Amniotic stem cell (primary cell): Measurements from ENCODE around the gene SLC25A29.

ENCODE experiments used
- DNase-seq: peaks from one replicate; lab custom pipeline; 2025; lab: John Stamatoyannopoulos, UW

Gene SLC25A29

DNA sequence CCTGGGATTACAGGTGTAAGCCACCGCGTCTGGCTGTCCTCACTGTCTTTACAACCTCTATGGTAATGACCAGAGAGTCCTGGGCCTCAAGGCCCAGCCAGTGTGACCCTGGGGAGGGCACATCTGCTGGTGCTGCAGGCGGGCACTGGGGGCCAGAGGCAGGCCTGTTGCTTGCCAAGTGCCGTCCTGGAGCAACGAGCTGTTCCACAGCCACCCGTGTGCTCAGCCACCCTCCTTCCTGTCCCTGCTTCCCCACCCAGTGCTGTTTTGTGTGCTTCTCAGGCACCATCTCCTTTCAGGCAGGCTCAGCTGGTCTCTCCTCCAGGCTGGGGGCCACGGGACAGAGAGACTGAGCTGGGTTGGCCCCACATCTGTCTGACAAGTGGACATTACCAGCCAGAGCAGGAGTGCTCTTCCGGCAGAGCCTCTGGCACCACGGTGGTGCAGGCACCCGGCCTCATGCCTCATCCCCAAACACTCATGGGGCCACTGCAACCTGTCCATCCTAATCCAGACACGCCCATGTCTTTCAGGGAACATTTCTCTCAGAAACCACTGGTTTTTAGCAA is 25.9 kb upstream of the SLC25A29 start:
- no peak for DNase-seq

DNA sequence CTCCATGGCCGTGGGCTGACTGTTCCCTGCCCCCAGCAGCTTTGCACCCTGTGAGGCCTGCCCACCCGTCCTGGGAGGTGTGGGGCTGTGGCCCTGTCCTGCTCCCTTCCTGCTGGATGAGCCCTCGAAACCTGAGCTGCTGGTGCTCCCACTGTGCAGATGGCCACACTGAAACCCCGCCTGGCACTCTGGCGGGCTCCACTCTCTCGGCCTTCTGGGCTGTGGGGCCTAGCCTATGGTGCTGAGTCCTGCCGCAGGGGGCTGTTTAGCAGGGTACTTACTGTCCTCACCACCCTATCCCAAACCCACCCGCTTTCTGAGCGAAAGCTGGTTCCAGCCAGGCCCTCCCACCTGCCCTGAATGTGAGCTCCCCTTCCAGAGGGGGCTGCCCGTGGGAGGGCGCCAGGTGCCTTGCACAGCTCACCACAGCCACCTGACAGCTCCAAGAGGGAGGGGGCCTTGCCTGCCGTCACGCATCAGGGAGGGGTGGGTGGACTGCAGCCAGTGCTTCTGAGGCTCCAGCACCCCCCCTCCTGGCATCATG is 24.2 kb upstream of the SLC25A29 start:
- DNase-seq = no peak

DNA sequence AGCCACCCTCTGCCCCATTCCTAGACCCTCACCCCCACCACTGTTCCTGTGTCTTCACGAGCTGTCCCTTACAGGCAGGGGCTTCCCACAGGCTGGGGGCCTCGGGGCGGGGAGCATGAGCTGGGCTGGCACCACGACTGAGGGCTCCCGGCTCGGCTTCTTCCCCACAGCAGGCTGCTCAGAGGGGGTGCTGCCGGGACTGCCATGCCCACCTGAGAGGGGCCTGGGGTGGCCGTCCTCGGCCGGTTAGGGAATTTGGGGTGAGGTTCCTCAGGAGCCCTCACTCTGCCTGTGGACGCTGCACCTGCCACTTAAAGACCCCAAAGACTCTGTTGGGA is 23.7 kb upstream of the SLC25A29 start:
- DNase-seq = no peak

DNA sequence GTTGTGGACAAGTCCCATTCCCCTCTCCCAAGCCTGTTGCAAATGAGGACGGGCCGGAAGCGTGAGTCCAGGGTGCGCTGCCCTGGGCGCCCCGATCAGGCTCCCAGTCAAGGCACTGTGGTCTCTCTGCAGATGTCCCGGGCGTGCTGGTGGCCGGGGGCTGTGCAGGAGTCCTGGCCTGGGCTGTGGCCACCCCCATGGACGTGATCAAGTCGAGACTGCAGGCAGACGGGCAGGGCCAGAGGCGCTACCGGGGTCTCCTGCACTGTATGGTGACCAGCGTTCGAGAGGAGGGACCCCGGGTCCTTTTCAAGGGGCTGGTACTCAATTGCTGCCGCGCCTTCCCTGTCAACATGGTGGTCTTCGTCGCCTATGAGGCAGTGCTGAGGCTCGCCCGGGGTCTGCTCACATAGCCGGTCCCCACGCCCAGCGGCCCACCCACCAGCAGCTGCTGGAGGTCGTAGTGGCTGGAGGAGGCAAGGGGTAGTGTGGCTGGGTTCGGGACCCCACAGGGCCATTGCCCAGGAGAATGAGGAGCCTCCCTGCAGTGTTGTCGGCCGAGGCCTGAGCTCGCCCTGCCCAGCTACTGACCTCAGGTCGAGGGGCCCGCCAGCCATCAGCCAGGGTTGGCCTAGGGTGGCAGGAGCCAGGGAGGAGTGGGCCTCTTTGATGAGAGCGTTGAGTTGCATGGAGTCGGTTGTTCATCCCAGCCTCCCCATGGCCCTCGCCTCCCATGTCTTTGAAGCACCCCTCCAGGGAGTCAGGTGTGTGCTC is 23.2 kb upstream of the SLC25A29 start:
- DNase-seq = no peak

DNA sequence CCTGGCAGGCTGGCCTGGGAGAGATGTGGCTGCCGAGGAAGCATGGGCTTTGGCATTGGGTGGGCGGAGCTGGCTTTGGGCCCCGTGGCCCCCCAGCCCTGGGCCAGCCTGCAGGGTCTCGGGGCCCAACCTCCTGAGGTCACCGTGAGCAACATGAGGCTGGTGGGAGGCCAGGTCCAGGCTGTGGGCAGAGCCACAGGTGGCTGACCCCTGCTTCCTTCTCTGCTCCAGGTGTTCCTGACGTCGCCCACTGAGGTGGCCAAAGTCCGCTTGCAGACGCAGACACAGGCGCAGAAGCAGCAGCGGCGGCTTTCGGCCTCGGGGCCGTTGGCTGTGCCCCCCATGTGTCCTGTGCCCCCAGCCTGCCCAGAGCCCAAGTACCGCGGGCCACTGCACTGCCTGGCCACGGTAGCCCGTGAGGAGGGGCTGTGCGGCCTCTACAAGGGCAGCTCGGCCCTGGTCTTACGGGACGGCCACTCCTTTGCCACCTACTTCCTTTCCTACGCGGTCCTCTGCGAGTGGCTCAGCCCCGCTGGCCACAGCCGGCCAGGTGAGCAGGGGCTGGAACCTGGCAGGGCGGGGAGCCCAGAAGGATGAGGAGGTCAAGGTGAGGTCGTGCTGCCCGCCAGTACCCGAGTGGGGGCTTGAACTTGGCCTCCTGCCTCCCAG is 22.4 kb upstream of the SLC25A29 start:
- DNase-seq = no peak

DNA sequence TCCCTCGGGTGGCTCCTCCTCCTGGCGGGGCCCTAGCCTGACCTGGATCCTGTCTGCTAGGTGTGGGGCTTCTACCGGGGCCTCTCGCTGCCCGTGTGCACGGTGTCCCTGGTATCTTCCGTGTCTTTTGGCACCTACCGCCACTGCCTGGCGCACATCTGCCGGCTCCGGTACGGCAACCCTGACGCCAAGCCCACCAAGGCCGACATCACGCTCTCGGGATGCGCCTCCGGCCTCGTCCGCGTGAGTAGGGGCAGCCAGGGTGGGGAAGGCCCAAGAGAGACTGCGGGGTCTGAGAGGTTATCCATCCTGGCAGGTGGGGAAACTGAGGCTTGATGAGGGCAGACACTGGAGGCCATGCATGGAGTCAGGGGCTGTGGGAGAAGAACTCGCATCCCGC is 20.9 kb upstream of the SLC25A29 start:
- no peak for DNase-seq

DNA sequence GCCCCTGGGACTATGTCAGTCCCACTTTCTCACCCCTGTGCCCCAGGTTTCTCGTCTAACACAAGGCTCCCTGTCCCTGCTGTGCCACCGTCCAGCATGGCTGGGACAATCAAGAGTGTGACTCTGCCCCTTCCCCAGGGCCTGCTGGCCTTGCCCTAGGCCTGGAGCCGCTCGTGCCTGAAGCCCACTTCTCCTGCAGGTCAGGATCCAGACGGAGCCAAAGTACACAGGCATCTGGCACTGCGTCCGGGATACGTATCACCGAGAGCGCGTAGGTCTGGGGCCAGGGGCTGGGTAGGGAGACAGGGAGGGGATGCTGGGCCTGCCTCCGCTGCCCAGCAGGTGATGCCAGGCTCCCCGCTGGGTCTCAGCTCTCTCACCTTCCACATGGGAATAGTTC is 19.7 kb upstream of the SLC25A29 start:
- DNase-seq = no peak

DNA sequence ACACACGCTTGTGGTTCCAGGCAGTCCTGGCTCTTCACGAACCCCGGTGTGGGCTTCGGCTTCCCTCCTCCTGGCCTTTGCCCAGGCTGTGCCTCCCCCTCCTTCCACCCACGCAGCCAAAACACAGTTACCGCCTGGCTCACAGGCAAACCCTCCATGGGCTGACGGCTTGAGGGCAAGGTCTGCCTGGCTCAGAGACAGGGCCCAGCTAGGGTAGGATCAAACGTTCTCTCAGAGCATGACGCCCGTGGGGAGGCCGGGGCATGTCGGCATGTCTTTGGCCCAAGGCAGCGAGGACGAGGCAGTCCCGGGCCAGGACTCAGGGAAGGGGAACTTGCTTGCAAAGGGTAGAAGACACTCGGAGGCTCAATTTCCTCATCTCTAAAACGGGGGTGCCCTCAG is 19.0 kb upstream of the SLC25A29 start:
- no peak for DNase-seq

DNA sequence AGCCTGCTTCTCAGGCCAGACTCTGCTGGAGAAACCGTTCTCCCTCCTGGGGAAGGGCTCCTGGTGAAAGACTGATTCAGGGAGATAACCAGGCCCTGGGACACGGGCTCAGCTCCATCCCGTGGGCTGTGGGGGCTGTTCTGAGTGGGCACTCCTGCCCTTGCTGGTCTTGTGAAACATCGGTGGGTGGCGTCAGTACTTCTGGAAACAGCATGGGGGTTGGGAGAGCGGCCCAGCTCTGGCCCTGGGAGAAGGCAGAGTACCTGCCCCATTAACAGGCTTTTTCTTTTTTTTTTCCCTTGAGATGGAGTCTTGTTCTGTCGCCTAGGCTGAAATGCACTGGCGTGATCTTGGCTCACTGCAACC is 17.7 kb upstream of the SLC25A29 start:
- DNase-seq = no peak

DNA sequence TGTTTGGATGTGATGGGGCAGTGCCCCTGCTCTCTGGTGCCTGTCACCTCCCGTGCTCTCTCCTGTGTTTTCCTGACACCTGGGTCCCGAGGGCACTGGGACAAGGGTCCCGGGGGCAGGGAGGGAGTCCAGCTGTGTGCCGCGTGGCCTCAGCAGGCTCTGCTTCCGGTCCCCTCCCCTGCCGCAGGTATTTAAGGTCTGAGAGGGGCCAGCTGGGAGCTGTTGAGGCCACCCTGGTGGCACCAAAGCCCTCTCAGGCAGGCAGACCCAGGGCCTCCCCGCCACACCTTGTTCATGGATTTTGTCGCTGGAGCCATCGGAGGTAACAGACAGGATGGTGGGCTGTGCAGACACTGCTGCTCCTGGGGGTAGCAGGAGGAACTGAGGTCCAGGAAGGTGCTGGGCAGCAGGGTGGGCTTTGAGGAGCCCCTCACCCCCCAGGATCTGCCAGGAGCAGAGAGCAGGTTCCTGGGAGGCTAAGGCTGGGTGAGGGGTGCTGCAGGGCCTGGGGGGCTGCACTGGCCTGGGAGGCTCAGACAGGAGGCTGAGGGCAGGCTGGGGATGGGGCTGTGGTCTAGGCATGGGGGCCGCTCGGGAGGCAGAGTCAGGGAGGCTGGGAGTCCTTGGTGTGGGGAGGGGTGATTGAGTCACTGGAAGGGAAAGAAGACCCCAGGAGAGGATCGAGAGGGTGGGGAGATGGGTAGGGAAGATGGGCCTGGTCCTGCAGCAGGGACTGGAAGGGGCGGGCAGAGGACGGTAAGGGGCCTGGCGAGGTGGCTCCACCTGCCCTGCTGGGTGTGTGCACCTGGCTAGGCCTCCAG is 17.1 kb upstream of the SLC25A29 start, which contains the start of gene SLC25A47:
Gene SLC25A47 (plus strand): TSS at position 219 of the 821 bp plus-strand sequence. CDS start 76 bp downstream, at position 295.
- DNase-seq = no peak

DNA sequence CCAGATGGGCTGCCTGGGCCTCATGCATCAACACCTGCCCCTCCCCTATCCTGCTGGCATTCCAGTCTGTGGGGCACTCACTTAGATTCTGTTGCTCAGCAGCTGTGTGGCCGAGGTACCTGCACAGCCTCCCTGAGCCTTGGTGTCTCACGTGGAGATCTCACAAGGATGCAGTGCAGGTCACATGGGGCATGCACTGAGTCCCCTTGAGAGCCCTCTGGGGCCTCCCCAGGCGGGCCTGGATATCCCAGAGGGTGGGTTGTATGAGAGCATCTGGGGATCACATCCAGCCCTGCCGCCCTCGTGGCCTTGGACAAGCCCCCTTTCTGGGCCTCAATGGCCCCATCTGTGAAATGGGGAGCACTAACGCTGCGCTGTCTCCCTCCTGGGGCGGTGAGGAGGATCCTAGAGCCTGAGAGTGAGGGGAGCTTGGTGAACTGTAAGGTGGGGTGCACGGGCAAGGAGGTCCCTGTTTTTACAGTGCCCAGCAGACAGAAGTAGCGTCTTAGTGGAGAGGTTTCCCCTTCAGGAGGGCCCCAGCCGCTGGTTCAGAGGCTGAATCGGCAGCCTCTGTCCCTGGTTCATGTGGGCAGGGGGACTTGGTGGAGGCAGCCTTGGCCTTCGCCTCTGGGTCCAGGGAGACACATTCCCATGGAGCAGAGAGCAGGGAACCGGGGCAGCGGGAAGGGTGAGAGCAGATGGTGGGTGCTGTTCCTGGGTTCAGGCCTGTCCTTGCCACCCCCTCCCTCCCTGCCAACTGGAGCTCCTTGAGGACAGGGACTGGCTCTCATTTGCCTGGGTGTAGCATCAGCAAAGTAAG is 16.1 kb upstream of the SLC25A29 start:
- no peak for DNase-seq

DNA sequence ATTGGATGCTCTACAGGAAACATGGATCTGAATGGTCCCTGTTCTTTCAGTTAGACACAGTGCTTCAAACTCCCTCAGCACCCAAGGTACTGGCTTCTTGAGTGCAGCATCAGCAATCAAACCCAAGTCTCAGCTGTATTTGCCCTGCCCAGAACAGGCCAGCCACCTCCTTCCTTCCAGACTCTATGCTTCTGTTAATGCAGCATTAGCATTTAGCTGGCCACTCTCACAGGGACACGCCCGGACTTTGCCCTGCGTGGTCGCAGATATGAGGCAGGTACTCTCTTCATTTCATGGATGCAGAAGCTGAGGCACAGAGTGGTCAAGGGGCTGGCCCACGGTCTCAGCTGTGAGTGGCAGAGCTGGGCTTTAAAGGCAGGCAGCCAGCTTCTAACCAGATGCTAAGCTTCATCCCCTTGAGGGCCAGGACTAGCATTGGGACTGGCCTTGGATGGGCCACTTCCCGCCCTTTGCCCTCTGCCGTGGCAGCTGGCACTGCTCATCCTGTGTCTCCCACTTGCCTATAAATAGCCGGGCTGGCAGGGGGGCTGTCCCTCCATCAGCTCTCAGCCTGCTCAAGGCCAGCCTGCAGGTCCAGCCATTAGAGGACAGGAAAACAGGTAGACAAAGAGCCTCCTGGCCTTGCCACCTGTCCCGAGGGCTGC is 15.4 kb upstream of the SLC25A29 start:
- DNase-seq = no peak

DNA sequence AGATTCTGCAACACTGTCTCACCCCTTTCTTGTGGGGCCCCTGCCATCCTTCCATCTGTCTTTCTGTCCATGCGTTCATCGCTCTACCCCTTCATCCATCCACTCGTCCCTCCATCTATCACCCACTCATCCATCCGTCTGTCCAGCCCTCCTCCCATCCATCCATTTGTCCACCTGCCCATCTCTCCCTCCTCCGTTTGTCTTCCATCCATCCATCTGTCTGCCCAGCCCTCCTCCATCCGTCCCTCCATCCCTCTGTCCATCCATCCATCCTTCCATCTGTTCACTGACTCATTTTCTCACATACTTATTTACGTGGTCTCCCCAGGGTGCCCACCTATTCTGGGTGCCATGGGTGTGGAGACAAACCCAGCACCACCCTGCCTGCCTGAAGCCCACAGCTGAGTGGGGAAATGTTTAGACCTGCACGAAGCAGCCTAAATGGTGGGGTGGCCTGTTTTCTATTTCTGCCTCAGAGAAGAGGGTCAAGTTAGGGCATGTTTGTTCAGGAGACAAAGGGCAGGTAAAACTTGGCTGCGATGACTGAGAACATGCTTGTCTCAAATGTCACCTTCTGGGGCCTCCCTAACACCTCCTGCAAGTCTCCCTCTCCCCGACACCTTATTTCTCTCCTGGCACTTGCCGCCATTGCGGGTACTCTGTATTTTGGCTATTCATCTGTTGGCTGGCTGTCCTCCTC is 14.1 kb upstream of the SLC25A29 start:
- no peak for DNase-seq

DNA sequence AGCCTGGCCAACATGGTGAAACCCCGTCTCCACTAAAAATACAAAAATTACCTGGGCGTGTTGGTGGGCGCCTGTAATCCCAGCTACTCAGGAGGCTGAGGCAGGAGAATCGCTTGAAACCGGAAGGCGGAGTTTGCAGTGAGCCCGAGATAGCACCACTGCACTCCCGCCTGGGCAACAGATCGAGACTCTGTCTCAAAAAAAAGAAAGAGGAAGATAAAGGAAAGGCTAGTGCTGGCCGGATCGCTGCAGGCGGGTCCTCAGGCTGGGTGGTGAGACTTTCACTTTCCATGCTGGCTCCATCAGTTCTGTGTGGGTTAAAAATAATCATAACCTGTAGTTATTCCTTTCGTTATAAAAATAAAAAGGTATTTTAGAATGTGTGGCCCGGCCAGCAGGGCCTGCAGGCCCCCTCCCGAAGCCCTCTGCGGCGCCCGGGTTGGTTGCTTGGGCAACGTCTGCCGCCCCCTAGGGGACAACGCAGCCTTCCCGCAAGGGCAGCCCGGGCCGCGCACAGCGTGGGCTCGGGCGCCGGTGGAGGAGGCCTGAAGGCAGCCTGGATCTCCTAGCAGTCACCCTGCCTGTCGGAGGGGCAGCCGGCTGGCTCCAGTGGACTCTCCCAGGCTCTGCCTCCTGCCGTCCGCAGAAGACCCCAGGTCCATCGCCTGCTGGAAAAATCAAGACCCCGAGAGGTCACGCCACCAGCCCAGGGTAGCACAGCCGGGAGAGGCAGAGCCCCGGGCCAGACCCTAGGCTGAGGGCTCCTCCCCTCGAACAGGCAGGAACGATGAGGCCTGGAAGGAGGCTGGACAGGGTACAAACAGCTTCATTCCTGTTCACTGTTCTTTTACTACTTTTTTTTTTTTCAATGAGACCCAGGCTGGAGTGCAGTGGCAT is 11.9 kb upstream of the SLC25A29 start:
- no peak for DNase-seq

DNA sequence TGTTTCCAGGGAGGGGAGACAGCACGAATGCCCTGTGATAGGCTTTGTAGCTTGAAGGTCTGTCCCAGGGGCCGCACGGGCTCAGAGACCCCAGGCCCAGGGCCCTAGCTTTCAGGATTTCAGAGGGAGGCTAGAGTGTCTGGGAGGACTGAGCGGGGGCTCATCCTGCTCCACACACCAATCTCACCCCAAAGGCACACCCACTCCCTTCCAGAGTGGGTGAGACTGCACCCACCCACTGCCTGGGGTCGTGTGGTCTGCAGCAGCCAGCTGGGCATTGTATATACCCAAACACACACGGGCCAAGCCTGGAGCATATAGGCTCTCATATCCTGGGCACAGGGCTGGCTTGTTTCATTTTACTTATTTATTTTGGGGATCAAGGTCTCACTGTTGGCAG is 11.1 kb upstream of the SLC25A29 start:
- no peak for DNase-seq

DNA sequence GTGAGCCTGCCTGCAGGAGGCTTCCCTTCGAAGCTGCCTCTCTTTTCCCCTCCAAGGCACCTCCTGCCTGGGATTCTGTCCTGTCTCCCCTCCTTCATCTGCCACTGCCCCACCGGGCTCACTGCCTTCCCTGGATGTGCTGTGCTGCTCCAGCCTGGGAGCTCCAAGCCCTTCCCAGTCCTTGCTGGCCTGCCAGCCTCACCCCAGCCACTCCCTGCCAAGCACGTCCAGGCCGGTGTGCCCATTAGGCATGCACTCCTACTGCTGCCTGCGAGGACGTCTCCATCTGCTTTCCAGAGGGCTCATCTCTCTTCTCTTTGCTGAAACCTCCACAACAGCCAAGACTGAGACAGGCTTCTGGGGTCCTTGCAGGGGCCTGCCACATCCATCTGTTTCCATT is 8.5 kb upstream of the SLC25A29 start:
- no peak for DNase-seq

DNA sequence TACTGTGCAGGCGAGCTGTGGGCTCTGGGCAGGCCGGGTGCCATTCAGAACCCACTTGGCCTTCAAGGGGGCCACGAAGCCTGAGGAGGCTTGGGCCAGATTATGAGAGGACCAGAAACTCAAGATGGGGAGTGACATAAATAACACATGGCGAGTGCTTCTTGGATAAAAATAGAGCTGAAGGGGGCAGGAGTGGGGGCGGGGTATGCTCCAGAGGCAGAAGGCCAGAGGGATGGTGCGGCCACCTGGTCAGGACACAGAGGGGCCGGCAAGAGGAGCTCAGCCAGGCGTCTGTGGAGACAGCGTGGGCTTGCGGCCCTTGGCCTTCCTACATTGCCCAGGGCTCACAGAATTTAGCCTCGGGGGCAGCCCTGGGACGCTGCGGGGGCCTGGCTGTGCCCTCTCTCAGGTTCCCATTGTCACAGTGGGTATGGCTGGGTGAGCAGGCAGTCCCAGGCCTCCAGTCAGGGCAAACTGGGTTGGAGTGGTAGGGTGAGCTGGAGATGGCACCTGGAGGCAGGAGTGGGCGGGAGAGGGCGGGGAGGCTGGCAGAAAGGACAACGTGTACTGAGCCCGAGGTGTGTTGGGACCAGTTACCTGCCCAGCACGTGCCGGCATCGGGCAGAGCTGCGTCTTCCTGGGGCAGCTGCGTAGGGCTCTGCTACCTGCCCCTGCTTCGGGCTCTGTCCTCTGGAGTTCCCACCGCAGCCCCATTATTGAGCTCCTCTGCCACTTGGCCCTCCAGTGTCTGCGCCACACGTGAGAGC is 7.4 kb upstream of the SLC25A29 start:
- DNase-seq = no peak

DNA sequence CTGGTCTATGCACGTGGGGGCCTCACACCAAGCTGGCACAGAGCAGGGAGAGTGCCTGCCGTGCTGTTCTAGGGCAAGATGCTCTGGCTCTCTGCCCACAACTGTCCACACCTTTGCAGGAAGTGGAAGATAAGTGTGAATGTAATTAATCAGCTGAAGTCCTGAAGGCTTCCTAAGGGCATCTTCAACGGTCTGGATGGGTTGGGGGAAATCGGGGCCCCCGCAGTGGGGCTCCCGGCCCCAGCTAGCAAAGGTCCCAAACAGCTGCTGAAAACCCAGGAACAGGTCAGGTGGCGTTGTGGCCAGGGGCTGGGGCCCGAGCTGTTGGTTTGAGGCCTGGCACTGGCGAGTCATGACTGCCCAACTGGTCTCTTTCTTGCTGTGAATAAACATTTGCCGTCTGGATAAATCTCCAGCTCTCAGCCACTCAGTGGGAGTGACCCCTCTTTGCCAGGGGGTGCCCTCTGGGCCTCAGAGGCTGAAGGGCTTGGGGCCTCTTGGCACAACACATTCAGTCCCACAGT is 6.7 kb upstream of the SLC25A29 start:
- no peak for DNase-seq
